NCI-H2029 treated with DMSO at 0.1 percent for 48 hours (cell line): ENCODE results near the gene DZIP1.
"Not testable (repeated sequence)": the region's sequence is repeated elsewhere in the genome, so short reads cannot be mapped to it uniquely, and the experiment has no call there.

ENCODE experiments used
- DNase-seq: peaks from one replicate; lab custom pipeline; 2025; lab: John Stamatoyannopoulos, UW

Gene DZIP1

DNA sequence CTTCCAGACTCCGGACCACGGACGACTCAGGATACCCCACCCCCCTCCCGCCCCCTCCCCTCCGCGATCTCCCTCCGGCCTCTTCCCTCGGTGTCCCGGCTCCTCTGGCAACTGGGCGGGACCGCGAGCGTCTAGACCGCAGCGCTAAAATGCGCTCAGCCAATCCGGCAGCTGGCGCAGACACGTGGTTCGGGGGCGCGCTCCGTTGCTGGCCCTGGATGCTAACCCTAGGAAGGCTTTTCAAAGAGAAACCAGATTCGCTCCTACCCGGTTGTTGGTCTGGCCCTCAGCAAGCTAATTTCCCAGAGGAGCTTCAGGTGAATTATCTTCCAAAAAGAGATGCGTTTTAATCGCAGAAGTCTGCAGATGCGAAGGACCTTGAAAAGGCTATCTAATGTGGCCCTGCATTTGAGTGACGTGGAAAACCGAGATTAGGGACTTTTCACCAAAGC lies at the start of gene DZIP1:
Gene DZIP1 (minus strand): TSS at position 106 of the 452 bp plus-strand sequence. CDS start 2,677 bp downstream, outside the sequence.
- DNase-seq: no peak

GRCh38 chr13:95690986-95691385 lies 46.5 kb upstream of the DZIP1 start:
- DNase-seq: not testable (repeated sequence)

DNA sequence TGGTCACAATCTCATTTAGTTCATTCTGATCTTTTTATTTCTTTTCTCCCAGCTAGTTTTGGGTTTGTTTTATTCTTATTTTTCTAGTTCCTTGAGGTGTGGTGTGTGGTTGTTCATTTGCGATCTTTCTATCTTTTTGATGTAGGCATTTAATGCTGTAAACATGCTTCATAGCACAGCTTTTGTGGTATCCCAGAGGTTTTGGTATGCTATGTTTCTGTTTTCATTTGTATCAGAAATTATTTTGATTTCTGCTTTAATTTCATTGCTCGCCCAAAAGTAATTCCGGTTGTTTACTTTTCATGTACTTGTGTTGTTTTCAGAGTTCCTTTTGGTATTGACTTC lies 45.0 kb upstream of the DZIP1 start:
- DNase-seq: no peak

GRCh38 chr13:95684960-95685359 lies 40.5 kb upstream of the DZIP1 start:
- DNase-seq: not testable (repeated sequence)

DNA sequence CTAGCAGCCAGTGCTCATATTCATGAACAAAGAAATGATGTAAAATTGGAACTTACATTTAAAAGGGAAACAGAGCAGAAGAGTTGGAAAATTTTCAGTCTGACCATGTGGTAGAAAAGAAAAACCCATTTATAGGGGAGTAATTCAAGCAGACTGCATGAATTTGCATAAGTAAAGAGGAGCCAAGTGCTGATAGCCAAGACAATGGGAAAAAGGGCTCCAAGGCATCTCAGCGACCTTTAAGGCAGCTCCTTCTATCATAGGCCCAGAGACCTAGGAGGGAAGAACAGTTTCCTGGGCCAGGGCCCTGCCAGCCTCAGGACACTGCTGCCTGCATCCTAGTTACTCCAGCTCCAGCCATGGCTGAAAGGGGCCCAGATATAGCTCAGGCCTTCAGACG lies 39.9 kb upstream of the DZIP1 start:
- no peak for DNase-seq

DNA sequence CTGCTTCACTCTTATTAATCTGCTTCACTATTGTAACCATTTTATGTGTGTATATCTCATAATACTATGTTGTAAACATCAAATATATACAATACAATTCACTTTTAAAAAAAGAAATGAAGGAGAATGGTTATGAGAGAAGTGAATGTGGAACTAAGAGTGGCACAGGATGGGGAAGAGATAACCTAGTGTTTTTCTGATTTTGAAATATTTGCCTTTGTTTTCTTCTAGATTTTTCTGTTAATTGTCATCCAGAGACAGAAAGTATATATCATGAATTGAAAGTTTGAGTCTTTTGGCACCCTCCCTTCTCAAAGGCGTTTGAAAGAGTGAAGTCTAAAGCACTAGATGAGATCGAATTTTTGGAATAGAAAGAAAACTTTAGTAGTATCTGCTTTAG lies 35.2 kb upstream of the DZIP1 start:
- DNase-seq: no peak

- DNase-seq: no peak
These were observed 34.5 kb upstream of the DZIP1 start for GRCh38 chr13:95678967-95679366.

- DNase-seq: no peak
These were observed 33.2 kb upstream of the DZIP1 start for GRCh38 chr13:95677564-95678266.

DNA sequence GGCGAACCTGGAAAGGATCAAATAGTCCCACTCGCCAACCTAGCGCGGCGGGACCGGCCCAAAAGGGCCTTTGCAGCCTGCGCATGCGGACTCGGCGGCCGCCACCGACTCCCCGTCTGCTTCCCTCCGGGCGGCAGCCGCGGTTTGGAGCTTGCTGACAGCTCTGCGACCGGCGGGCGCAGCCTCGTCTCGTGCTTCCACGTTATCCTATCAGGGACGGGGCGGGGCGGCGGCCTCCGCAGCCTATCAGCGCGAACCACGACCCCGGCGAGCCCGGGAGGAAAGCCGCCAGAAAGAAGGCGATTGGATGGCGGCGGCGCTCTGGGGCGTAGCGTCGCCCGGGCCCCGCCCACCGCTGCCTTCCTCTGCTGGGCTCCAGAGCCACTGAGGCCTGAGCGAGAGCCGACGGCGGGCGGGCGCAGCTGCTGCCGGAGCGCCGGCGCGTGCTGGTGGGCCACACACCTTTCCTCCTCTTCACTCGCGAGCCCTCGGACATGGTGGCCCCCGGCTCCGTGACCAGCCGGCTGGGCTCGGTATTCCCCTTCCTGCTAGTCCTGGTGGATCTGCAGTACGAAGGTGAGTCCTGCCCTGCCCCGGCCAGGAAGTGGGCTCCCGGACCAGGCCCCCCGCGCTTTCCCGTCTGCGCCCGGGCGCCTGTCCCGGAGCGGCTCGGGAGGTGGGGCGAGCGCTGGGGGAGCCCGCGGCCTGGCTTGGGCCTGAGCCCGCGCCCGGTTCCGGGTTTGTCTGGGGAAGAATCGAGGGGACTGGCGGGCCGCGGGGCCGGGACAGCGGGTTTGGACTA lies 32.5 kb upstream of the DZIP1 start, which contains the start of gene DNAJC3:
Gene DNAJC3 (plus strand): TSS at position 378 of the 802 bp plus-strand sequence. CDS start 117 bp downstream, at position 495.
- DNase-seq: peak; percentile 54

GRCh38 chr13:95676105-95676761 lies 31.7 kb upstream of the DZIP1 start:
- no peak for DNase-seq

- DNase-seq: no peak
These were observed 27.1 kb upstream of the DZIP1 start for GRCh38 chr13:95671597-95671996.

- DNase-seq: not testable (repeated sequence)
These were observed 22.7 kb upstream of the DZIP1 start for GRCh38 chr13:95667235-95667634.

- no peak for DNase-seq
These were observed 16.6 kb upstream of the DZIP1 start for GRCh38 chr13:95660981-95661581.

- DNase-seq: no peak
These were observed 15.0 kb upstream of the DZIP1 start for GRCh38 chr13:95659500-95659899.

- no peak for DNase-seq
These were observed 12.0 kb upstream of the DZIP1 start for GRCh38 chr13:95656386-95657015.

DNA sequence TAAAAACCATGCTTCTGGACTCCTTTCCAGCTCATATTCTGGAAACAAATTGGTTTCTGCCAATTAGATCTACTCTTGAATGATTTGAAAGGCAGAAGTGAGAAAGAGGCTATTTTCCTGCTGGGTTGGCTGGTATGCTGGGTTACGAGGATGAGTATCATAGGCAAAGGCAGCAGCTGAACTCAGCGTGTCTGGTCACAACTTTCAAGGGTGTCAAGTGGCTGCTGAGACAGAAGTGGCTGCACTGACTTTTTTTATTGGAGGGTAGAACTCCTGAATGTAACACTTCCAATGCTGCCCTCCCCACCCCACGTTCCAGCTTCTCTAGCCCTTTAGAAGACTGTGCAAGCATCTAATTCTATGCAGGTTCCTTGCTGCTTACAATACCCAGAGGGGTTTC lies 8.3 kb upstream of the DZIP1 start:
- DNase-seq: no peak

GRCh38 chr13:95652244-95652764 lies 7.8 kb upstream of the DZIP1 start:
- no peak for DNase-seq

GRCh38 chr13:95650696-95651095 lies 6.2 kb upstream of the DZIP1 start:
- no peak for DNase-seq

DNA sequence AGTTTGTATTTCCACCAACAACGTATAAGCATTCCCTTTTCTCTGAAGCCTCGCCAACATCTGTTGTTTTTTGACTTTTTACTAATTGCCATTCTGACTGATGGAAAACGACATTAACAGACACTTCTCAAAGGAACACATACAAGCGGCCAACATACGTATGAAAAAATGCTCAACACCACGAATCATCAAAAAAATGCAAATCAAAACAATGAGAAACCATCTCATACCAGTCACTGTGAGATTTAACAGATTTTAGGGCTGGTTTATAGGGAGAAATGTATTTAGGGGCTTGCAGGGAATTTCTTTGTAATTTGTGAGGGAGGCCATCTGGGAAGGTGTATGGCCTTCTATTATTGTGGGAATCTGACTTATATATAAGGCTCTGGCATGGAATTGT lies 2.8 kb upstream of the DZIP1 start:
- no peak for DNase-seq

DNA sequence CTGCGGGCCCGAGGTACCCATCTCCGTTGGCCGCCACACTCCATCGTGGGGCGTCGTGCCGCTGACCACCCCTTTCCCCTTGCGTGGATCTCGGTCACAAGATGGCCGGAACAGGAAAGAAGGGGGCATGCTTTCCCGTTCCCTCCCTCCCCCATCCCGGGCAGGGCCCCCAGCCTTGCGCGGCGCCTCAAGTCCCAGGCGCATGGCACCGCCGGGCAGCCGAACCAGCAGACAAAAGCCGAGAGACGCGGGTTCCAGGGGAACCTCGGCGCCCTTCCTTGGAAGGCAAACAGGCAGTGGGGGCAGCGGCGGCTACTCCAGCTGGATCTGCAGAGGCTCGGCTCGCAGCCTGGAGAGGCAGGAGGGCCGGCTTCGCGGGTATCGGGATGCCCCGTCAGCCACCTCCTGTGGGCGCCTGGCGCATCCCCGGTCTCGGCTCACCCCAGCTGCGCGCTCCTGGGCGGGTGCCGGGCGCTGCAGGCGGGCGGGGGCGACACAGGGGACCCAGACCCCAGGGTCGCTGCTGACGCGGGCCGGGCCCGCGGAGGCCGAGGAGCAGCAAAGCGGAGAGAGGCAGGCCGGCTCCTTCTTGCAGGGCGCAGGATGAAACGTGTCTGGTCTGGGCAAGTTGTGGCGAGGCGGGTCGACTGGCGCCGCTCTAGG lies 439 bp downstream of the DZIP1 start:
- no peak for DNase-seq

DNA sequence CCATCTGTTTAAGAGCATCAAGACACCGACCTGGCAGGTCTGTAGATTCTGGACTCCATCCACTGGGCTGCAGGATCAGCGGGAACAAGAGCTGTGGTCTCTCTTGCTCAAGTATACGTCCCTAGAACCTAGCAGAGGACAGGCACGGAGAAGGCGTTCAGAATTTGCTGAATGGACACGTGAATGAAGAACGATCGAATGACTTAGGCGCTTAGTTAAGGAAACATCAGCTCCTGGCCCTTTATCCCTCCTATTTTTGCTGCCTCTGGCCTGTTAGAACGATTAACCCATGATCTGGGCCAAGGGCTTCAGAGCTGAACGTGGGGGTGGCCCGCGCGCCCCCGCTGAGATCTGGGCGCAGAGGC lies 953 bp downstream of the DZIP1 start:
- DNase-seq: no peak
